HG02973 (cell line): Measurements from ENCODE around the gene PRKAG3.
"Not testable (repeated sequence)": the region's sequence is repeated elsewhere in the genome, so short reads cannot be mapped to it uniquely, and the experiment has no call there.

ENCODE experiments used
- ATAC-seq: cut with Tn5 transposase; IDR thresholded peaks from one replicate; pipeline ENCODE4 v1.9.1; 2021; ENCODE audit warnings: moderate library complexity; ENCODE audit not compliant: unreplicated experiment

The PRKAG3 gene

GRCh38 chr2:218844334-218844733, 12.7 kb upstream of the PRKAG3 start:
- not testable (repeated sequence) for ATAC-seq

DNA sequence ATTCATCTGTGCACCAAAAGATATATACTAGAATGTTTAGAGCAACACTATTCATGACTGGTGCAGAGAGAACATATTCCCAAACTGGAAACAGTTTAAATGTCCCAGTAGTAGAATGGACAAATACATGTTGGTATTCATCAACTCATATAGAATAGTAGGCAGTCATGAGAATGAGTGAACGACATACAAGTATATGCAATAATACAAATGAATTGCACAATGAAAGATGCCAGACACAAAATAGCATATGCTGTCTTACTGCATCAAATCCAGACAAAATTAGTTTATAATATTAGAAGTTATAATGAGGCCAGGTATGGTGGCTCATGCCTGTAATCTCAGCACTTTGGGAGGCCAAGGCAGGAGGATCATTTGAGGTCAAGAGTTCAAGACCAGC, 8.3 kb upstream of the PRKAG3 start:
- ATAC-seq, result no peak

- ATAC-seq, result no peak
Measured at GRCh38 chr2:218839430-218839829, 7.8 kb upstream of the PRKAG3 start.

DNA sequence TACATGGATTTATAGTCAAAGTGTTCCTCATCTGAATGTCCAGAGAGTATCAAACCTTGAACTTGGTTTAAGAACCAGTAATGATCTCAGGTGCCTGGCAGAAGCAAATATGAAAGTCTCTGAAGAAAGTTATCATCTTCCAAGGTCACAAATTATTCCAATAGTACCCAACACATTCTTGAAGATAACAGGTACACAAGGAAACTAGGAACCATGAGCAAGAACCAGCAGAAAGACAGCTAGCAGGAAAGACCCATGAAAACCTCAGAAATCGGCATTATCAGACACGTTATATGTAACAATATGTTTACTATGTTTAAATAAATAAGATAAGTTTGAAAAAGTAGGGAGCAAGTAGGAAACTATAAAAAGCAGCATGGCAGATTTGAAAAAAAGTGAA, 5.9 kb upstream of the PRKAG3 start:
- no peak for ATAC-seq

- no peak for ATAC-seq
Measured at GRCh38 chr2:218834685-218835084, 3.1 kb upstream of the PRKAG3 start.

GRCh38 chr2:218833023-218833609, 1.5 kb upstream of the PRKAG3 start:
- no peak for ATAC-seq

DNA sequence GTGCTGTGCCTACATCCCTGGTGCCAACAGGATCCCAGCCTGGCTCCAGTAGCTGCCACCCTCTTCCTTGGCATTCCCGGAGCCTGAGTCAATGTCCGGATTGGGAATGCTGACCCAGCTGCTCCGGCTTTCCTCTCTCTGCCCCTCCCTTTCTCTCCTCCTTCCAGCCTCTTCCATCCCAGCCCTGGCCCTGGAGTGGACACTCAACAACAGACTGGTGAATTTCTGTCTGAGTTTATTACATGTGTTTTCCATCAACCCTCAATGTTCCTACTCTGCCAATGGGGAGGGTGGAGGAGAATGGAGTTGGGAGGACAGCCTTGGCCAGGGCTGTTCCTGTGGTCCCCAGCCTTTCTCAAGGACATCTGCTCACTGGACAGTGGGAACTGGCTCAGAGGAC, 917 bp upstream of the PRKAG3 start:
- ATAC-seq, result no peak

- ATAC-seq, result no peak
Measured at GRCh38 chr2:218832081-218832480, 478 bp upstream of the PRKAG3 start.

DNA sequence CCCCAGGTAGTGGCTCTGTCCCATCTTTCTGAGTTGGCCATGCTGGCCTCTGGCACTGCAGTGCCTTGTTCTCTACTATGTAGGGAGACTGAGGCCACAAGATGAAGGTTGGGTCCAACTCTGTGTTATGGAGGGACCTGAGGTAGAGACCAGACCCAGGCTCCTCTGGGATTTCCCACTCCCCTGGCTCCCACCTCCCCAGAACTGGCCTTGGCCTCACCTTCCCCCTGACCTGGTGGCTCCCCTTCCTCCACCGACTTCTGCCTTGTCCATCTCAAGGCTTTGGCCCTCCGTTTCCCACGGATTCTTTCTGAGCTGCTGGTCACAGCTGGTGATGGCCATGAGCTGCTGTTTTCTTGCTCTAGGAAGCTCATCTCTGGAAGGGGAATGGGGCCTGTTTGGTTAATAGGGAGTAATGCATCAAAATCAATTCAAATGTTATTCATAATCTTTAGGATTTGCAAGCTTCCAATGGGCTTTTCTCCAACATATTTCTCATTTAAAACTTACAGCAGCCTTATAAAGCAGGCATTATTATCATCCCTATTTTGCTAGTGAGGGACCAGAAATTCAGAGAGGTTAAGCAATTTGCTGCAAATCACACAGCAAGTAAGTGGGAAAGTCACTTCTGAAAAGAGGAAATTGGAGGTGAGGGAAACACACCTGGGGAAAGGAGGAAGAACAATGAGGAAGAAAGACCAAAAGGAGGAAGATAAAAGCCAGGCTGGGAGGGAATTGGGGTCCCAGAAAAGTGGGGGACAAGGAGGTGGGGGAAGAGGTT, 887 bp downstream of the PRKAG3 start:
- no peak for ATAC-seq

DNA sequence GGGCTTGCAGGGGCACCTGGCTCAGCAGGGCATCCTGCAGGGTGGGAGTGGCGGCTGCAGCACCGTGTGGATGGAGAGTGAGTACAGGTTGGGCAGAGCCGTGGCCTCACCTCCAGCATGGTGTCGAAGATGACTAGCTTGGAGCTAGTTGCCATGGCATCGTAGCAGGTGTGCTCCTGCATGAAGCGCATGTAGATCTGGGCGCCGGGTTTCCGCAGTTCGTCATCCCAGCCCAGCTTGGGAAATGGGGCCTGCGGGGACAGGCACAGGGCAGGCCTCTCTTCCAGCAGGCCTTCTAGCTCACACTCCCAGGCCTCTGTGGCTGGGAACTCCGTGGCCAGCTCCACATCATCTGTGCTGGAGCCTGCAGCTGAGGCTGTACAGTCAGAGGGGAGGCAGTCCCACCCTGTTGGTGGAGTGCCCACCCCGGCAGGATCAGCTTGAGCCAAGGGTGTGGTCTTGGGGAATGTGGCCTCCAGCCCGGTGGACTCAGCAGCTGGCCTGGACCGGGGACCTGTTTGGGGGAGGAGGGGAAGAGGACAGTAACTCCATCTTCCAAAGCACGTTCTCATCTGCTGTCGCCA, 1.6 kb downstream of the PRKAG3 start:
- ATAC-seq, result no peak

GRCh38 chr2:218828477-218828778, 3.2 kb downstream of the PRKAG3 start:
- no peak for ATAC-seq

- no peak for ATAC-seq
Measured at GRCh38 chr2:218827701-218828476, 3.7 kb downstream of the PRKAG3 start.

DNA sequence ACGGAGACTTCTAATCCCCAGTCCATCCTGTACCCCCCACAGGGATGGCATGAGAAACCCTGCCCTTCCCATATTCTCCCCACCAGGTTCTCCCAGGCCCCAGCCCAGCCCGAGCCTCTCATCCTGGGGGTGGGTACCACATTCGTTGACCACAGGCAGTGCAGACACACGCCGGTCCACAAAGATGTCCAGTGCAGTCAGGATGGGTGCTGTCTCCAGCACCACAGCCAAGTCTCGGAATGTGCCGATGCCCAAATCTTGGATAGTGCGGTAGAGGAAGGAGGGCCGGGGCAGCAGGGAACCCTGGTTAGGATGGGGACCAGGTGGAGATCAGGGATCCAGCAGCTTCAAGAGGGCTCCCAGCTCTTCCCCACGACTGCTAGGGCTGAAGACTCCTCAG, 4.8 kb downstream of the PRKAG3 start:
- no peak for ATAC-seq

DNA sequence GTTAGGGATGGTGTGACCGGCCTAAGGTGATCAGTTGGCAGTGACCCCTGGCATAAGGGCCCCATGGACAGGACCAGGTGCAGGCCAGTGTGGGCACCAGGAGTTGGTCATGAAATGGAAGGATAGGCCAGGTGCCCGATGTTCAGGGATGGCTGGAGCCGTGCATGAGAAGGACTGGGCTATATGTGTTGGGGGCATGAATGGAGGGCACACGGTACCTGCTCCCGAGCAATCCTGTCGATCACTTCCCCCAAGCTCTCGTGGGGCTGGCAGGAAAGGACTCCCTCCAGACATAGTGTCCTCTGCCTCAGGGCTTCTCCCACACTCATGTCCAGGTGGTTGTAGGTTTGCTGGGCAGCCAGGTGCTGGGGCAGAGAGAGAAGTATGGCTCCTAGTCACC, 7.6 kb downstream of the PRKAG3 start:
- no peak for ATAC-seq

- ATAC-seq, result no peak
Measured at GRCh38 chr2:218823196-218823855, 8.3 kb downstream of the PRKAG3 start.

DNA sequence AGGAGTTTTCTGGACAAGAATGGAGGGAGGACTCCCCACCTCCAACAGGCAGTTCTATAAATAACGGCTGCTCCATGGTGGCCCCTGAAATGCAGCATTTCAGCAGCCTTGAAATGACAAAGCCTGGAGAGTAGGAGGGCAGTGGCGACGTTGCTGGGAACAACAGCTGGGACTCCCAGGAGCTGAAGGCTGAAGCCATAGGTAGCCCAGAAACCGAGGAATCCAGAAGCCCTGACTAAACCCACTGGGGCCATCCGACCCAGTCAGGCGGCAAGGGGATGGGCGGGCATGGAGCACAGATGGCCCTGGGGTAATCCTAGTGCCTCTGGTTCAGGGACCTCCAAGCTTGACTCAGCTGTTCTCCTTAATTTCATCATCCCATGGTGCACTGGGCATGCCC, 9.0 kb downstream of the PRKAG3 start:
- ATAC-seq, result no peak

- no peak for ATAC-seq
Measured at GRCh38 chr2:218821605-218822211, 9.9 kb downstream of the PRKAG3 start.

GRCh38 chr2:218820746-218821369, 10.7 kb downstream of the PRKAG3 start:
- ATAC-seq, result no peak

- ATAC-seq, result no peak
Measured at GRCh38 chr2:218819093-218819492, 12.5 kb downstream of the PRKAG3 start.

DNA sequence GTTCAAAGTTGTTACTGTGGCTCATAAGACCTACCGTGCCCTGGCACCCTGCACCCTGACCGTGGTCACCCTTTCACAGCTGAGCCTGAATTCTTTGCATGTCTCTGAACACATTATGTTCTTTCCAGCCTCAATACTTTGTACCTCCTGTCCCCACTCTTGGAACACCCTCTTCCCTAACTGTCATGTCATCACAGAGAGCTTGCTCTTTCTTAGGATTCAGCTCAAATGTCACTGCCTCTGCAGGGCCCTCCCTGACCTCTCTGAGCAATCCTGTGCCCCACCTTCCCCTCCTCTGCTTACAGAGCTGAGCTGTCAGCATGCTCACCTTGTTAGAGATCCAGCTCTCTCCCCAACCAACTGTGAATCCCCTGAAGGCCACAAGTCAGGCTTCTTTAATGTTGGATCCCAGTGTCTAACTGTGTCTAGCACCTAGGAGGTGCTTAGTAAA, 15.0 kb downstream of the PRKAG3 start:
- ATAC-seq, result no peak
